Tibial artery (tissue), 4 donors: ENCODE measurements around the gene MLLT10.

Experiments
- DNase-seq, 2 donors: peaks; one replicate each; pipeline ENCODE4 v3.0.0-alpha.2; 2019
- H3K27ac ChIP-seq, 2 donors: fragments of 200-600 bp; sonication (generic) in 1 of 2; 1 replicate in 1 of 2; 2 replicates in 1 of 2; pipeline ENCODE4 v1.5.1; 2018 to 2019; ENCODE audit warnings: mild to moderate bottlenecking in 1 of 2
- H3K27me3 ChIP-seq, 2 donors: fragments of 200-600 bp; sonication (generic) in 1 of 2; one replicate each; pipeline versions ENCODE4 v1.5.1 to v1.6.0; 2016 to 2019
- H3K36me3 ChIP-seq, 3 donors: fragments of 200-600 bp; sonication (generic) in 2 of 3; one replicate each; pipeline ENCODE4 v1.5.1; 2016 to 2019; ENCODE audit warnings: mild to moderate bottlenecking in 2 of 3
- H3K4me1 ChIP-seq, 4 donors: fragments of 200-600 bp; sonication (generic) in 2 of 4; 1 replicate in 3 of 4; 2 replicates in 1 of 4; pipeline ENCODE4 v1.5.1; 2016 to 2019
- H3K4me3 ChIP-seq, 2 donors: fragments of 200-600 bp; sonication (generic) in 1 of 2; 1 replicate in 1 of 2; 2 replicates in 1 of 2; pipeline ENCODE4 v1.5.1; 2018 to 2019; ENCODE audit warnings: mild to moderate bottlenecking in 2 of 2
- H3K9me3 ChIP-seq, 3 donors: fragments of 200-600 bp; sonication (generic) in 1 of 3; one replicate each; pipeline ENCODE4 v1.5.1; 2016 to 2019
- intact Hi-C: fragments of 100-400 bp; cut with DNase I; formaldehyde crosslinking; loops from one replicate; pipeline ENCODE4 v1.15.0; 2023; ENCODE audit warnings: low total_unique reads
- TF ChIP-seq, protein P1 (sequence below), 2 experiments: fragments of 200-600 bp in 1 of 2; fragments of 450-650 bp in 1 of 2; IDR thresholded peaks; one replicate each; pipeline ENCODE4 v1.5.1; 2017 to 2019; ENCODE audit warnings: antibody characterized with exemption in 2 of 2, mild to moderate bottlenecking in 1 of 2, moderate library complexity in 1 of 2

Gene MLLT10

GRCh38 chr10:21634599-21635365 lies 100.8 kb downstream of the MLLT10 start:
- intact Hi-C loops = no loop called here
- peaks cover 0 to 12% (median 2%) of the 10 kb centered on the region in 4 donors for H3K4me1 ChIP-seq
- H3K36me3 ChIP-seq = peaks cover 0 to 18% (median 9%) of the 10 kb centered on the region in 3 donors
- no peak overlapping the region for H3K27ac ChIP-seq
- H3K4me3 ChIP-seq = no peak overlapping the region
- TF ChIP-seq, protein P1, sequence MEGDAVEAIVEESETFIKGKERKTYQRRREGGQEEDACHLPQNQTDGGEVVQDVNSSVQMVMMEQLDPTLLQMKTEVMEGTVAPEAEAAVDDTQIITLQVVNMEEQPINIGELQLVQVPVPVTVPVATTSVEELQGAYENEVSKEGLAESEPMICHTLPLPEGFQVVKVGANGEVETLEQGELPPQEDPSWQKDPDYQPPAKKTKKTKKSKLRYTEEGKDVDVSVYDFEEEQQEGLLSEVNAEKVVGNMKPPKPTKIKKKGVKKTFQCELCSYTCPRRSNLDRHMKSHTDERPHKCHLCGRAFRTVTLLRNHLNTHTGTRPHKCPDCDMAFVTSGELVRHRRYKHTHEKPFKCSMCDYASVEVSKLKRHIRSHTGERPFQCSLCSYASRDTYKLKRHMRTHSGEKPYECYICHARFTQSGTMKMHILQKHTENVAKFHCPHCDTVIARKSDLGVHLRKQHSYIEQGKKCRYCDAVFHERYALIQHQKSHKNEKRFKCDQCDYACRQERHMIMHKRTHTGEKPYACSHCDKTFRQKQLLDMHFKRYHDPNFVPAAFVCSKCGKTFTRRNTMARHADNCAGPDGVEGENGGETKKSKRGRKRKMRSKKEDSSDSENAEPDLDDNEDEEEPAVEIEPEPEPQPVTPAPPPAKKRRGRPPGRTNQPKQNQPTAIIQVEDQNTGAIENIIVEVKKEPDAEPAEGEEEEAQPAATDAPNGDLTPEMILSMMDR (IDR thresholded peaks at IDR 0.05) = no peak
- no peaks in the 10 kb centered on the region for H3K27me3 ChIP-seq
- H3K9me3 ChIP-seq = no peaks in the 10 kb centered on the region
- DNase-seq = no peak

DNA sequence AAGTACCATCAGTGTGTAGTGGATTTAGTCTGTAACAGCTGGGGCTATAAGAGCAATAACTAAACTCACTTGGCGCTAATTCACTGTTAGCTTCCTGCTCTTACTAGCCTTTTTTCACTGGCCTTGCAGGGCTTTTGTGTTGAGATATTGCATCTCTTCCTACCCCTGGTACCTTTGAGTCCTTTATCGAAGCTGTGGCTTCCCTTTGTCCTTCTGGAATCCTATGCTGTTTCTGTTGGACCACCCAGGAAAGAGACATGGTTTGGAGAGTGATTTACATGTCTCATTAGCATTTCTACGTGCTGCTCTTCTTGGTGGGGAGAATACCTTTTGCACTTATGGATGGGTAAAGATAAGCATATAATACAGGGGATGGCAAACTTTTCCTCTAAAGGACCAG lies 103.8 kb downstream of the MLLT10 start:
- no peak for DNase-seq
- Histone ChIP-seq H3K4me3 (no peak overlapping the region), H3K9me3 (no peaks in the 10 kb centered on the region), H3K27me3 (no peaks in the 10 kb centered on the region), H3K4me1 (peaks cover 0 to 12% (median 2%) of the 10 kb centered on the region in 4 donors), H3K27ac (no peak overlapping the region), H3K36me3 (peaks cover 0 to 18% (median 9%) of the 10 kb centered on the region in 3 donors)
- intact Hi-C loops = no loop called here
- TF ChIP-seq, protein P1 (IDR thresholded peaks at IDR 0.05) = no peak

DNA sequence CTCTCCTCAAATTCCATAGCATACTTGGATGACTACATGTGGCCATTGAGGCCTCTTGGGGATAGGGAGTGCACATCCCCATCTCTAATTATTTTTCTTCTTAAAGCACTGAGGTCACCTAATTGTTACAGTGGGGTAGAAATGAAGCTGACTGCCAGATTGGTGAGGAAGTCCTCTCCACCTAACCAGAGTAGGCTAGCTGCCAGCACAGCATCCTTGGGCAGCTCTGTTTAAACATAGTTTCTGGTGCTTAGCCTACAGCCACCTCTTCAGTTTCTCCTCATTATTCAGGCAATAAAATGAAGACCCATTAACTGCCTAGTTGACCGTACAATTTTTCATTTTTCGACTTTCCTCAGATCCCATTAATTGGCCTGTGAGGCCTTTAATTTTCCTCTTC lies 104.6 kb downstream of the MLLT10 start:
- TF ChIP-seq, protein P1 (IDR thresholded peaks at IDR 0.05) = no peak
- intact Hi-C loops = no loop called here
- Histone ChIP-seq H3K4me1 (peaks cover 0 to 7% (median 2%) of the 10 kb centered on the region in 4 donors), H3K27me3 (no peaks in the 10 kb centered on the region), H3K27ac (no peak overlapping the region), H3K9me3 (no peaks in the 10 kb centered on the region), H3K36me3 (peaks cover 0 to 18% (median 9%) of the 10 kb centered on the region in 3 donors), H3K4me3 (no peak overlapping the region)
- DNase-seq = no peak

- TF ChIP-seq, protein P1 (IDR thresholded peaks at IDR 0.05) = no peak
- DNase-seq = no peak
- no peak overlapping the region for H3K4me3 ChIP-seq
- no peaks in the 10 kb centered on the region for H3K27me3 ChIP-seq
- peaks cover 0 to 3% (median 0%) of the 10 kb centered on the region in 4 donors for H3K4me1 ChIP-seq
- H3K9me3 ChIP-seq = no peaks in the 10 kb centered on the region
- H3K36me3 ChIP-seq = peaks cover 0 to 3% (median 0%) of the 10 kb centered on the region in 3 donors
- intact Hi-C loops = no loop called here
- H3K27ac ChIP-seq = no peak overlapping the region
Observed at GRCh38 chr10:21648040-21648439, 114.0 kb downstream of the MLLT10 start.

GRCh38 chr10:21649454-21649872 lies 115.4 kb downstream of the MLLT10 start:
- H3K9me3 ChIP-seq = no peaks in the 10 kb centered on the region
- TF ChIP-seq, protein P1 (IDR thresholded peaks at IDR 0.05) = no peak
- peaks cover 0 to 3% (median 0%) of the 10 kb centered on the region in 3 donors for H3K36me3 ChIP-seq
- no peak for DNase-seq
- no peak overlapping the region for H3K27ac ChIP-seq
- intact Hi-C loops = no loop called here
- H3K27me3 ChIP-seq = no peaks in the 10 kb centered on the region
- no peak overlapping the region for H3K4me3 ChIP-seq
- H3K4me1 ChIP-seq = peaks cover 0 to 3% (median 0%) of the 10 kb centered on the region in 4 donors
